Activated CD4-positive, alpha-beta T cell treated with anti-CD3 and anti-CD28 coated beads for 36 hours (primary cell): ENCODE measurements around the gene NBL1. TPM values are rescaled to one million over a fixed set of nuclear protein-coding genes. Genes with fewer than 3 reads are reported as not detected.
"Not testable (repeated sequence)": the region's sequence is repeated elsewhere in the genome, so short reads cannot be mapped to it uniquely, and the experiment has no call there.

ENCODE experiments used
- ATAC-seq: fragments of 200-7000 bp; cut with Tn5 transposase; one replicate; pipeline ENCODE4 v1.10.0; 2021; ENCODE audit warnings: mild to moderate bottlenecking, moderate library complexity
- CTCF ChIA-PET: fragments of 350-600 bp; sonication (Branson Sonifier 250); formaldehyde crosslinking; loops from one replicate; lab custom pipeline; 2021; ENCODE audit warnings: antibody characterized with exemption; lab: Charles Lee
- POLR2A ChIA-PET: fragments of 350-600 bp; sonication (Branson Sonifier 250); formaldehyde crosslinking; loops from one replicate; lab custom pipeline; 2021; ENCODE audit warnings: antibody characterized with exemption, inconsistent platforms; lab: Charles Lee
- DNase-seq: peaks from one replicate; pipeline ENCODE4 v3.0.0-alpha.2; 2020
- H3K27ac Mint-ChIP-seq: one replicate; pipeline ENCODE4 v1.8.0; 2021; ENCODE audit warnings: mixed read lengths
- H3K27me3 Mint-ChIP-seq: one replicate; pipeline ENCODE4 v1.8.0; 2021; ENCODE audit warnings: mixed read lengths
- H3K36me3 Mint-ChIP-seq: one replicate; pipeline ENCODE4 v1.8.0; 2021; ENCODE audit warnings: low read depth, mixed read lengths
- H3K4me1 Mint-ChIP-seq: one replicate; pipeline ENCODE4 v1.8.0; 2021; ENCODE audit warnings: mixed read lengths
- H3K4me3 Mint-ChIP-seq: one replicate; pipeline ENCODE4 v1.8.0; 2021; ENCODE audit warnings: mild to moderate bottlenecking, moderate library complexity, mixed read lengths
- H3K9me3 Mint-ChIP-seq: one replicate; pipeline ENCODE4 v1.8.0; 2021; ENCODE audit warnings: low read depth, mixed read lengths
- intact Hi-C, 2 experiments: fragments of 100-400 bp; cut with DNase I in 1 of 2; cut with micrococcal nuclease in 1 of 2; formaldehyde crosslinking; loops; one replicate each; pipeline versions ENCODE4 v1.14.2 to v1.15.1; 2022 to 2024; cut with DNase I, micrococcal nuclease
- total RNA-seq, 2 experiments: library from RNA; stranded (reverse); gene quantifications; one replicate each; pipeline ENCODE4 v1.2.3, GENCODE V29; 2021

The NBL1 gene
- total RNA-seq, 2 experiments from 2014 or later: 10.5 to 10.7 TPM

DNA sequence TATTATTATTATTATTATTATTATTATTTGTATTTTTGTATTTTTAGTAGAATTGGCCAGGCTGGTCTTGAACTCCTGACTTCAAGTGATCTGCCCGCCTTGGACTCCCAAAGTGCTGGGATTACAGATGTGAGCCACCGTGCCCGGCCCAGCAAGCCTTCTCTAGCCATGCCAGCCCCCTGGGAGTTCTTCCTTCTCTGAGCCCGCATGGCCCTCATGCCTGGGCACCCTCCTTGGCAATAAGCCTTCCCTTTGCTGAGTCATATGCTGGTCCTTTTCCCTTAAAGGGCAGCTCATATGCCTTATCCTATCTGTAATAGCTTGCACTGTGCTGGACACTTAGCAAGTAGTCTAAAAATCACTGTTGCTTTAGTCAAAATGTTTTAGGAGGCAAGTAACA is 8.5 kb upstream of the NBL1 start:
- no peak overlapping the region for H3K4me3 Mint-ChIP-seq
- H3K27me3 Mint-ChIP-seq: no peaks in the 10 kb centered on the region
- ATAC-seq: no peak
- intact Hi-C loops: no loop called here
- CTCF ChIA-PET: interaction anchor here (1.0 kb wide), 2 partner anchors 11 to 26 kb away, joined by 3 read pairs; no protein-coding TSS in a partner anchor
- no peak for DNase-seq
- no peaks in the 10 kb centered on the region for H3K9me3 Mint-ChIP-seq
- POLR2A ChIA-PET: no interaction called here
- H3K27ac Mint-ChIP-seq: no peak overlapping the region
- no peaks in the 10 kb centered on the region for H3K36me3 Mint-ChIP-seq
- H3K4me1 Mint-ChIP-seq: no peaks in the 10 kb centered on the region

DNA sequence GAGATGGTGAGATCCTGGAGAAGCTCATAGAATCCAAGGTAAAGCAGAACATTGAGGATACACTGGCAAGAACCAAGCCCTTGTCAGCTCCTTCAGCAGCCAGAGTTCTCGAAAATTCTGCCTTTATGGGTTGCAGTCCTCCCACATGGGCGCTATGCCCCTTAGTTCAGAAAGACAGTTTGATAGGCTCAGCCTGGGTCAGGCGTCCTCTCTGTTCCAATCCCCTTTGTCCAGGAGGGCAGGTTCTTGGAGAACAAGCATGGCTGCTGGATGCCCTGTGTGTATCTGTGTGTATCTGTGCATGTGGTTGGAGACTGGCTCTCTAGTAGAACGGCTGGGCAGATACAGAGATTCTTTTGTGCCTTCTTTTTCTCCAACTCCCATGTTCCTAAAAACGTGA is 8.0 kb upstream of the NBL1 start:
- no peaks in the 10 kb centered on the region for H3K27me3 Mint-ChIP-seq

DNA sequence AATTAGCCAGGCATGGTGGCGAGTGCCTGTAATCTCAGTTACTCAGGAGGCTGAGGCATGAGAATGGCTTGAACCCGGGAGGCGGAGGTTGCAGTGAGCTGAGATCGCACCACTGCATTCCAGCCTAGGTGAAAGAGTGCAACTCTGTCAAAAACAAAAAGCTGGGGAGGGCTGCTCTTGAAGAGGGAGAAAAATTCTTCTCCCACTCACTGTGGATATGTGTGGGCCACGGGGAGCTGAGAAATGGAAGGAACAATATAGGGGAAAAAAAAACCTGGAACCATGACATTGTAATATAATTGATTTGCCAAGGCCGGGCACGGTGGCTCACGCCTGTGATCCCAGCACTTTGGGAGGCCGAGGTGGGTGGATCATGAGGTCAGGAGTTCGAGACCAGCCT is 7.4 kb upstream of the NBL1 start:
- POLR2A ChIA-PET: not testable (repeated sequence)

More for the DNA sequence above, 8.0 kb upstream of the NBL1 start:
- Mint-ChIP-seq H3K27ac (no peak overlapping the region), H3K4me1 (no peaks in the 10 kb centered on the region), H3K36me3 (no peaks in the 10 kb centered on the region), H3K4me3 (no peak overlapping the region), H3K9me3 (no peaks in the 10 kb centered on the region)
- DNase-seq (no peak), ATAC-seq (no peak)
- ChIA-PET POLR2A (no interaction called here), CTCF (interaction anchor here (1.0 kb wide), 2 partner anchors 11 to 26 kb away, joined by 3 read pairs; no protein-coding TSS in a partner anchor)
- intact Hi-C loops: no loop called here

DNA sequence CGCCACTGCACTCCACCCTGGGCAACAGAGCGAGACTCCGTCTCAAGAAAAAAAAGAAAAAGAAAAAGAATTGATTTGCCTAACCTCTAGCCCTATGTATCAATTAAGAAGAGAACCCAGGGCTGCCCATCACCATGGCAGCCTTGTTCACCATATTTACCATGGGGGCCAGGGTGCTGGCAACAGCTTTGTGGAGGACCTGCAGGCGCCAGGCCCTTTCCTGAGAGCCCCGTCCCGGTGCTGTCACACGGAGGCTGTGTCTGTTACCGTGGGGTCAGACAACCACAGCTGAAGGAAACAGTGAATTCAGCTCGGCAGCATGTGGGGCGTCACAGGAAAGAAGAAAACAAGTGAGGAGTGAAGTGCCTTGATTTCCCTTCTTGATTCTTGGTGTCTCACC is 6.5 kb upstream of the NBL1 start:
- CTCF ChIA-PET: interaction anchor here (1.4 kb wide), 1 partner anchor 9 kb away, joined by 3 read pairs; no protein-coding TSS in a partner anchor
- intact Hi-C loops: no loop called here
- POLR2A ChIA-PET: no interaction called here
- no peak for DNase-seq
- Mint-ChIP-seq H3K4me1 (no peaks in the 10 kb centered on the region), H3K9me3 (no peaks in the 10 kb centered on the region), H3K27me3 (peaks cover 6% of the 10 kb centered on the region), H3K27ac (no peak overlapping the region), H3K4me3 (no peak overlapping the region), H3K36me3 (no peaks in the 10 kb centered on the region)
- no peak for ATAC-seq

More for the DNA sequence above, 7.4 kb upstream of the NBL1 start:
- H3K27ac Mint-ChIP-seq, H3K27me3 Mint-ChIP-seq, ATAC-seq, H3K4me3 Mint-ChIP-seq, DNase-seq, H3K9me3 Mint-ChIP-seq, H3K36me3 Mint-ChIP-seq, intact Hi-C loops, H3K4me1 Mint-ChIP-seq: not testable (repeated sequence)
- CTCF ChIA-PET: interaction anchor here (0.7 to 1.4 kb wide), 2 partner anchors 10 to 152 kb away, joined by 3 read pairs; partner anchors contain the start of gene CAPZB

DNA sequence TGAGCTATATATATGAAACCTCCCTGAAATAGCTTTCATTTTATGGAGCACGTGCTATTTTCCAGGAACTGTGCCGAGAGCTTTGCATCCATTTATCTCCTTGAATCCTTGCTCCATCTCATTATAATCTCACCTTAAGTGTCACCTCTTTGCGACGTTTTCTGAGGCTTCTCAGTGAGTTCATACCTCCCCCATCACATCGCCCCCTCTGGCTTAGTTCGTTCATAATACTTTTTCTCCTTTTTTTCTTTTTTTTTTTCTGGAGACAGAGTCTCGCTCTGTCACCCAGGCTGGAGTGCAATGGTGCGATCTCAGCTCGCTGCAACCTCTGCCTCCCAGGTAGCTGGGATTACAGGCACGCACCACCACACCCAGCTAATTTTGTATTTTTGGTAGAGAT is 4.9 kb upstream of the NBL1 start:
- H3K4me1 Mint-ChIP-seq, DNase-seq, ATAC-seq, intact Hi-C loops, H3K27ac Mint-ChIP-seq, H3K4me3 Mint-ChIP-seq, H3K9me3 Mint-ChIP-seq, H3K36me3 Mint-ChIP-seq: not testable (repeated sequence)
- H3K27me3 Mint-ChIP-seq: peaks cover 16% of the 10 kb centered on the region
- CTCF ChIA-PET: interaction anchor here (0.9 to 1.9 kb wide), 2 partner anchors 14 to 20 kb away, joined by 6 to 11 read pairs; no protein-coding TSS in a partner anchor
- POLR2A ChIA-PET: interaction anchor here (1.0 kb wide), 1 partner anchor 34 kb away, joined by 3 read pairs; no protein-coding TSS in a partner anchor

DNA sequence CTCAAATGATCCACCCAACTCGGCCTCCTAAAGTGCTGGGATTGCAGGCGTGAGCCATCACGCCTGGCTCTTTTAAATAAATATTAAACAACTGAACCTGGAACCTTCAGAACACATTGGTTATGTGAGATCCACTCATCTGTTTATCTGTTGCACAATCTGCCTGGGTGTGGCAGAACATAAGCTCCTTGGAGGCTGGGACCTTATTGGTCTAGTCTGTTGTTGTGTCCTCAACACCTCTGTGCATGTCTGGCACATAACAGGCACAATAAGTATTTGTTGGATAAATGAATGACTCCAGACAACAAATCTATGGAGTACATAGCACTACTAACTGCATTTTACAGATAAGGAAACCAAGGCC is 4.1 kb upstream of the NBL1 start:
- intact Hi-C loops: no loop called here
- Mint-ChIP-seq H3K27me3 (peaks cover 18% of the 10 kb centered on the region), H3K4me1 (peaks cover 7% of the 10 kb centered on the region), H3K36me3 (no peaks in the 10 kb centered on the region), H3K4me3 (no peak overlapping the region), H3K27ac (no peak overlapping the region), H3K9me3 (no peaks in the 10 kb centered on the region)
- no peak for DNase-seq
- ChIA-PET CTCF (interaction anchor here (0.9 to 1.9 kb wide), 3 partner anchors 13 to 21 kb away, joined by 3 to 11 read pairs (median 6); no protein-coding TSS in a partner anchor), POLR2A (no interaction called here)
- no peak for ATAC-seq

DNA sequence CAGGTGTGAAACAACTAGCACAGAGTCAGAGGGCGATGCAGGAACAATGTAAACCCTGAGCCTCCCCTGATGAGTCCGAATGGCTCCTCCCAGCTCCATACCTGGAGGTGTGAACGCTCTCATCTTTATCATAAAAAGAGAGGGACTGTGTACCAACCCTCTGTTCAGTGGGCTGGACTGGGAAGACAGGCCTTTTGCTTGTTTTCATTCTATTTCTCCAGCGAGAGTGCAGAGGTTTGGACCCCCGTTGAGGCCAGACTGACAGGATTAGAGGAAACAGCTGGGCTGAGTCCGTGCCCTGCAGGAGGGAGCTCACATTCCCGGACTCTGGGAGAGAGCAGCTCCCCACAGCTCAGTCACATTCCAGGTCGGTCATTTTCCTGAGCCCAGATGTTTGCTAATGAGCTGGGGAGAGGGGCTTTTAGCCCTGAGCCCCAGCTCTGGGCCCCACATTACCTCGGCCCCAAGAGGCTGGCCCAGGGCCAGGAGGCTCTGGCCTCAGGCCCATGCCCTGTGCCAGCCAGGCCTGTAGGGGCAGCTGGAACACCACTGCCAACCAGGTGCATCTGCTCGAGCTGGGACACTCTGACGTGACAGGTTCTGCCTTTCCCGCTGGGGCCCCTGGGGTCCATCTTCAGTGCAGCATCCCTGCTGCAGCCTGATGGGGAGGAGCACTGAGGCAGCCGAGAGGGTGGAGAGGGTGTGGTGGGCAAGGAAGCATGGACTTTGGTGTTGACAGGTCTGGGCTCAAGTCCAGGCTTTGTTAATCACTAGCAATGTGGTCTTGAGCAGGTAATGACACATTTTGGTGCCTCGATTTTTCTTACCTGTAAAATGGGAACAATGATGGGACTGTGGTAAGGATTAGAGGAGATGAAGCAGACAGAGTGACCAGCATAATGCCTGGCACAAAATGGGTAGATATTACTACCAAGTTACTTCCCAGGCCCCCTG is 3.5 kb upstream of the NBL1 start:
- Mint-ChIP-seq H3K27me3 (peaks cover 18% of the 10 kb centered on the region), H3K36me3 (no peaks in the 10 kb centered on the region), H3K4me1 (peaks cover 7% of the 10 kb centered on the region), H3K4me3 (no peak overlapping the region), H3K27ac (no peak overlapping the region), H3K9me3 (no peaks in the 10 kb centered on the region)
- ChIA-PET CTCF (interaction anchor here (0.8 to 1.8 kb wide), 6 partner anchors 10 to 59 kb away, joined by 3 to 5 read pairs (median 3); no protein-coding TSS in a partner anchor), POLR2A (interaction anchor here (0.6 to 1.1 kb wide), 2 partner anchors 43 to 79 kb away, joined by 3 read pairs; a partner anchor contains a TSS)
- ATAC-seq: no peak
- no peak for DNase-seq
- intact Hi-C loops: no loop called here

DNA sequence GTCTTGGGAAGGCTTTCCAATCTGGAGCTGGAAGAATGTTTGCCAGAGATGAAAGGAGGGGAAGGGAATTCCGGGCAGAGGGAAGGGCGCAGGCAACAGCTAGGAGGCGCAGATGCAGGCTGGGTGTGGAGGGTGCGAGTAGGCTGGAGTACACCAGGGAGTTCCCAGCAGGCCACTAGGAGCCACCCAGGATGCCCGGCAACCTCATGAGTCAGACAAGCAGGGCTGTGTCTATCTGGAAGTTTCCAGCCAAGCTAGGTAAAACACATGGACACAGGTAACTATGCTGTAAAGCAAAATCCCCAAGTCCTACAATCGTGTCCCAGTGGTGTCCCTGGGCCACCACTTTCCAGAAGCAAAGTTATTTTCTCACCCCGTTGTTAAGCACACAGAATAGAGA is 990 bp upstream of the NBL1 start:
- Mint-ChIP-seq H3K27me3 (peaks cover 18% of the 10 kb centered on the region), H3K4me1 (peaks cover 21% of the 10 kb centered on the region), H3K9me3 (no peaks in the 10 kb centered on the region), H3K4me3 (peak overlapping the region; percentile 73), H3K36me3 (no peaks in the 10 kb centered on the region), H3K27ac (peak overlapping the region; percentile 51)
- intact Hi-C loops: no loop called here
- DNase-seq (no peak), ATAC-seq (no peak)
- CTCF ChIA-PET: interaction anchor here (0.6 to 2.5 kb wide), 5 partner anchors 11 to 169 kb away, joined by 3 to 12 read pairs (median 5); no protein-coding TSS in a partner anchor
- POLR2A ChIA-PET: no interaction called here

DNA sequence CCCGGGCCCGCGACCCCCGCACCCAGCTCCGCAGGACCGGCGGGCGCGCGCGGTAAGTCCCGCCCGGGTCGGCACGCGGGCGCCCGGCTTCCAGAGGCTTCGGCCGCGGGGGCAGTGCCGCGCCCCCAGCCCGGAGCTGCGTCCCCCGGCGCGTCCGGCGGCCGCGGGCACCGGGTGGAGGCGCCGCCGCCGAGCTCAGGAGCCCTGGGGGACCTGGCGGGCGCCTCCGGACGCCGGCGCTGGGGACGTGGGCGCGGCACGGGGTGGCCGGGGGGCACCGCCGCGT is 227 bp downstream of the NBL1 start:
- Mint-ChIP-seq H3K27me3 (peaks cover 18% of the 10 kb centered on the region), H3K4me1 (peaks cover 21% of the 10 kb centered on the region), H3K36me3 (no peaks in the 10 kb centered on the region), H3K27ac (no peak overlapping the region), H3K9me3 (no peaks in the 10 kb centered on the region), H3K4me3 (no peak overlapping the region)
- ChIA-PET CTCF (interaction anchor here (0.6 to 2.5 kb wide), 2 partner anchors 9 to 17 kb away, joined by 3 to 12 read pairs; no protein-coding TSS in a partner anchor), POLR2A (no interaction called here)
- ATAC-seq: peak; percentile 3
- DNase-seq: no peak
- intact Hi-C loops: loop anchor here in 1 of 2 experiments (1.0 to 2.0 kb wide), 3 partner anchors 48 to 394 kb away; partner anchors contain the start of genes CAPZB, EMC1 and MRTO4

DNA sequence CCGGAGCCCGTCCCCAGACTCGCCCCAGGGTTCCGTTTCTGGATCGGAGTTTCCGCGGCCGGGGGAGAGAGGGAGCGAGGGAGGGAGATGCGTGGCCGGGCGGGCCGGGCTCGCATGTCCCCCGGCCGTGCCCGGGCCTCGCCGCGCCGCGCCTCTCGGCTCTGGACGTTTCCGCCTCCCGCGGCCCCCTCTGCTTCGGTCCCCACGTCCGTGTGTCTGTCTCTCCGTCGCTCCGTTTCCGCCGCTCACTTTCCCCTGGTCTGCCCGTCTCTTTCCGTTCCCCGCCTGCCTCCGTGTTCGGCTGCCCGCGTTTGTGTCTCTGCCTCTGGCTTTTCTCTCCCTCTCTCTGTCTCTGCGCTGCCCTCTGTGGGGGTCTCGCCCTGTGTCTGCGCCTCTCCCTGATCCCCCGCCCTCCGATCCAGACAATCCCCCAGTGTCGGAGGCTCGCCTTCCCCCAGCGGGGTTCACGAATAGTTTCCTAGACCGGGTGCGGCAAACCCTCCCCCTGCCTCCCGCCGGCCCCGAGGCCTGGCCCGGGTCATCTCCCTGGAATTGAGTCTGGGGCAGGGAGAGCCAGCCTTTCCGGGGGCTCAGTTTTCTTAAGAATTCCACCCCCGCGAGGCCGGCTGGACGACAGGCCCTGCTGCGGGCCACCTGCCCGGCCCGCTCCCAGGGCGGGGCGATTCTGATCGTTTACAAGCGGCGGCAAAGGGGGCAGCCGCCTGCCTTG is 735 bp downstream of the NBL1 start:
- Mint-ChIP-seq H3K27ac (peak overlapping the region; percentile 64), H3K27me3 (peaks cover 18% of the 10 kb centered on the region), H3K36me3 (no peaks in the 10 kb centered on the region), H3K9me3 (no peaks in the 10 kb centered on the region), H3K4me3 (peak overlapping the region; percentile 88), H3K4me1 (peaks cover 21% of the 10 kb centered on the region)
- intact Hi-C loops: loop anchor here (1.0 to 5.0 kb wide), 4 partner anchors 48 to 394 kb away; partner anchors contain the start of genes CAPZB (in 1 of the 2), EMC1 (in 1 of the 2) and MRTO4 (in 1 of the 2)
- DNase-seq (peak; percentile 74), ATAC-seq (peak; percentile 24)
- CTCF ChIA-PET: interaction anchor here (0.6 to 0.7 kb wide), 2 partner anchors 17 kb away, joined by 3 to 6 read pairs; no protein-coding TSS in a partner anchor
- POLR2A ChIA-PET: no interaction called here
